ENCODE measurements around the gene INTS13. TPM values are rescaled to one million over a fixed set of nuclear protein-coding genes. Genes with fewer than 3 reads are reported as not detected.

INTS13 gene
- total and polyA plus RNA-seq, 2 of the 13 experiments (the other 11 are each of a cell fraction or from before 2014, with no cell fraction given), result 16.3 to 43.7 TPM

DNA sequence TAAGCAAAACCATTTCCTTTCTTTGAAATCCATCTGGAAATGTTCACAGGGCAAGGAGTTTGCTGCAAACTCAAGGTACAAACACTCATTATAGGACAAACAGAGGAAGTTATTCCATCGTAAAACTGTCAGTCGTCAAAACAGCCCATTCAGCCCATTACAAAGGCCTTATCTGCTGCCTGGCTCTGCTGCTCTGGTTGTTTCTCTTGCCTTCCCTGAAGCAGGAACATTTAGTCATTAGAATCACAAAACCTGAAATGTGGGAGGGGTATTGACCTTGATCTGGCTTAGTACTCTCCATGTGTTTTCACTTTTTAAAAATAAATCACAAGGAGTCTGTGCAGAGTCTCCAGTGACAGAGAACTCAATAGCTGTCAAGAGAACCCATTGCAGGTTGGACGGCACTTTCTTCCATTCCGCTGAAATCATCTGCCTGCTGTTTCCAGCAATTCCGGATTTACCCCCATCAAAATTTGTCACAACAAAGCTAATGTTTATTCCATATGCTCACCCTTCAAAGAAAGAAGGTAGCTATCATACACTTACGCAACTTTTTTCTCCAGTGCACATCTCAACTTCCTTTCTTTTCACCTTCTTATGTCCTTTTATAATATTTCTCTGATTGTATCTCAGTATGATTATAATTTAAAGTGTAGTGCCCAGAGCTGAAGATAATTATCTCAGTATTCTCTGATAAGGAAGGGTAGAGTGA lies 80.2 kb downstream of the INTS13 start:
- Histone ChIP-seq H3K27ac (ENCODE audit: extremely low read length, insufficient read depth, low read length) (no peak overlapping the region), H3K4me2 (ENCODE audit: low read depth, low read length) (no peak overlapping the region), H3K9ac (ENCODE audit: insufficient read depth, low read depth, low read length) (no peak overlapping the region), H3K27me3 (ENCODE audit: control insufficient read depth in 1 of 2, insufficient read depth in 2 of 2, low read length in 2 of 2) (no peaks in the 10 kb centered on the region), H3K9me3 (ENCODE audit: low read length) (no peaks in the 10 kb centered on the region), H3K4me3 (replicated peaks in 1 of 3; ENCODE audit: insufficient read depth in 1 of 3, low read depth in 2 of 3, low read length in 3 of 3) (no peak overlapping the region), H2AFZ (ENCODE audit: low read length) (no peak overlapping the region), H4K20me1 (ENCODE audit: insufficient read depth, low read length) (no peaks in the 10 kb centered on the region), H3K36me3 (replicated peaks in 1 of 2; ENCODE audit: control insufficient read depth in 1 of 2, insufficient read depth in 2 of 2, low read length in 2 of 2) (no peaks in the 10 kb centered on the region), H3K79me2 (ENCODE audit: insufficient read depth, low read length) (no peaks in the 10 kb centered on the region), H3K4me1 (ENCODE audit: insufficient read depth, low read length) (peaks cover 36% of the 10 kb centered on the region)
- no peak for ATAC-seq
- no TSS peak for BruUV-seq (replicated peaks)
- intact Hi-C loops (cut with micrococcal nuclease; ENCODE audit: unreplicated experiment), result no loop called here
- DNase-seq (ENCODE audit: low spot score), result no peak
- FAIRE-seq, result no peak
- in situ Hi-C loops (cut with HindIII; ENCODE audit: extremely low pct_ligation_motif_present, low pct_unique_long_range_greater_than_20kb), result no loop called here
- POLR2A ChIA-PET, result interaction anchor here (0.5 kb wide), 1 partner anchor 20 kb away, joined by 4 read pairs; no protein-coding TSS in a partner anchor
- CTCF ChIA-PET (ENCODE audit: low intra/inter-chr PET ratio, low total read pairs), result no interaction called here
- TF ChIP-seq ZNF432 (CRISPR knock-in tag; IDR thresholded peaks at IDR 0.05; ENCODE audit: borderline replicate concordance) (no peak), KAT7 (CRISPR knock-in tag; IDR thresholded peaks at IDR 0.05; ENCODE audit: borderline replicate concordance) (no peak), PLRG1 (conservative IDR thresholded peaks at IDR 0.05) (no peak), NFE2L2 (IDR thresholded peaks at IDR 0.05; ENCODE audit: low read length) (no peak), ZKSCAN8 (CRISPR knock-in tag; IDR thresholded peaks at IDR 0.05; ENCODE audit: borderline replicate concordance) (no peak), ZNF143 (CRISPR knock-in tag; IDR thresholded peaks at IDR 0.05) (no peak), CHCHD3 (CRISPR knock-in tag; IDR thresholded peaks at IDR 0.05) (no peak), SUZ12 (IDR thresholded peaks at IDR 0.05; ENCODE audit: low read depth, low read length) (no peak), ZNF496 (CRISPR knock-in tag; IDR thresholded peaks at IDR 0.05; ENCODE audit: insufficient replicate concordance) (no peak)
- TF ChIP-seq, protein P1, sequence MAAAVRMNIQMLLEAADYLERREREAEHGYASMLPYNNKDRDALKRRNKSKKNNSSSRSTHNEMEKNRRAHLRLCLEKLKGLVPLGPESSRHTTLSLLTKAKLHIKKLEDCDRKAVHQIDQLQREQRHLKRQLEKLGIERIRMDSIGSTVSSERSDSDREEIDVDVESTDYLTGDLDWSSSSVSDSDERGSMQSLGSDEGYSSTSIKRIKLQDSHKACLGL (CRISPR knock-in tag; IDR thresholded peaks at IDR 0.05), result no peak
- TF ChIP-seq, protein P2, sequence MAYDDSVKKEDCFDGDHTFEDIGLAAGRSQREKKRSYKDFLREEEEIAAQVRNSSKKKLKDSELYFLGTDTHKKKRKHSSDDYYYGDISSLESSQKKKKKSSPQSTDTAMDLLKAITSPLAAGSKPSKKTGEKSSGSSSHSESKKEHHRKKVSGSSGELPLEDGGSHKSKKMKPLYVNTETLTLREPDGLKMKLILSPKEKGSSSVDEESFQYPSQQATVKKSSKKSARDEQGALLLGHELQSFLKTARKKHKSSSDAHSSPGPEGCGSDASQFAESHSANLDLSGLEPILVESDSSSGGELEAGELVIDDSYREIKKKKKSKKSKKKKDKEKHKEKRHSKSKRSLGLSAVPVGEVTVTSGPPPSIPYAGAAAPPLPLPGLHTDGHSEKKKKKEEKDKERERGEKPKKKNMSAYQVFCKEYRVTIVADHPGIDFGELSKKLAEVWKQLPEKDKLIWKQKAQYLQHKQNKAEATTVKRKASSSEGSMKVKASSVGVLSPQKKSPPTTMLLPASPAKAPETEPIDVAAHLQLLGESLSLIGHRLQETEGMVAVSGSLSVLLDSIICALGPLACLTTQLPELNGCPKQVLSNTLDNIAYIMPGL (CRISPR knock-in tag; IDR thresholded peaks at IDR 0.05; ENCODE audit: borderline replicate concordance in 1 of 2, low read depth in 1 of 2), result no peak
- 48% methylated on average over 6 of the region's 6 CpGs for WGBS (ENCODE audit: low lambda C conversion rate)

Measured in HepG2 (cell line).